IMR-90 (cell line): ENCODE results near the gene CES1. TPM values are rescaled to one million over a fixed set of nuclear protein-coding genes. Genes with fewer than 3 reads are reported as not detected.

Source experiments
- ATAC-seq: fragments of 200-7000 bp; cut with Tn5 transposase; 2 replicates; pipeline ENCODE4 v1.9.1; 2020; ENCODE audit warnings: low read depth, mild to moderate bottlenecking, moderate library complexity
- BruUV-seq: library from RNA; stranded (reverse); fragments of 400-500 nt; replicated peaks from 2 replicates; lab custom pipeline; 2021; lab: Mats Ljungman, UMichigan
- CTCF ChIA-PET: fragments of 300-600 bp; formaldehyde crosslinking; extraction: SDS; loops from one replicate; lab custom pipeline; 2021; ENCODE audit warnings: antibody characterized with exemption; lab: Yijun Ruan, JAX
- POLR2A ChIA-PET: fragments of 300-600 bp; sonication (Branson Sonifier 250); formaldehyde crosslinking; loops from one replicate; lab custom pipeline; 2022; ENCODE audit warnings: antibody characterized with exemption; ENCODE audit not compliant: unreplicated experiment; lab: Charles Lee
- DNase-seq: peaks from one replicate; pipeline ENCODE4 v3.0.0; 2013
- H2AFZ ChIP-seq: replicated peaks from 2 replicates; pipeline ENCODE3; 2013; ENCODE audit warnings: low read length, mild to moderate bottlenecking; ENCODE audit not compliant: poor library complexity
- H2AK5ac ChIP-seq: 2 replicates; pipeline ENCODE4 v1.6.1; 2013; ENCODE audit warnings: low read depth, low read length, inconsistent platforms
- H2AK9ac ChIP-seq: replicated peaks from 2 replicates; pipeline ENCODE3; 2013; ENCODE audit warnings: mild to moderate bottlenecking, low read depth, low read length, moderate library complexity; ENCODE audit not compliant: poor library complexity
- H2BK120ac ChIP-seq: 2 replicates; pipeline ENCODE4 v1.6.1; 2013; ENCODE audit warnings: low read depth, low read length, inconsistent platforms
- H2BK15ac ChIP-seq: 3 replicates; pipeline ENCODE4 v1.6.1; 2013; ENCODE audit warnings: low read depth, low read length, inconsistent platforms
- H2BK20ac ChIP-seq: 2 replicates; pipeline ENCODE4 v1.6.1; 2013; ENCODE audit warnings: low read depth, mild to moderate bottlenecking, inconsistent platforms, low read length, moderate library complexity
- H2BK5ac ChIP-seq: 2 replicates; pipeline ENCODE4 v1.6.1; 2013; ENCODE audit warnings: mild to moderate bottlenecking, low read depth, low read length, inconsistent platforms; ENCODE audit not compliant: poor library complexity, severe bottlenecking
- H3K14ac ChIP-seq: replicated peaks from 2 replicates; pipeline ENCODE4 v1.6.1; 2013; ENCODE audit warnings: low read depth, low read length, inconsistent platforms
- H3K18ac ChIP-seq: 2 replicates; pipeline ENCODE4 v1.6.1; 2013; ENCODE audit warnings: low read depth, low read length, control low read depth
- H3K23ac ChIP-seq: 2 replicates; pipeline ENCODE4 v1.6.1; 2013; ENCODE audit warnings: low read depth, low read length, inconsistent platforms
- H3K27ac ChIP-seq: 2 replicates; pipeline ENCODE4 v1.5.1; 2013; ENCODE audit warnings: mild to moderate bottlenecking, control low read depth, low read length; ENCODE audit not compliant: insufficient read depth
- H3K27me3 ChIP-seq: 2 replicates; pipeline ENCODE4 v1.6.1; 2013; ENCODE audit warnings: low read length; ENCODE audit not compliant: control insufficient read depth, insufficient read depth
- H3K36me3 ChIP-seq: 2 replicates; pipeline ENCODE4 v1.6.1; 2013; ENCODE audit warnings: low read length, mixed read lengths; ENCODE audit not compliant: control insufficient read depth, insufficient read depth
- H3K4ac ChIP-seq: 2 replicates; pipeline ENCODE4 v1.6.1; 2013; ENCODE audit warnings: low read depth, low read length, inconsistent platforms
- H3K4me1 ChIP-seq: 2 replicates; pipeline ENCODE4 v1.6.1; 2013; ENCODE audit warnings: low read length, mixed read lengths; ENCODE audit not compliant: control insufficient read depth, insufficient read depth
- H3K4me2 ChIP-seq: 2 replicates; pipeline ENCODE4 v1.6.1; 2013; ENCODE audit warnings: low read depth, mild to moderate bottlenecking, control low read depth, low read length, moderate library complexity
- H3K4me3 ChIP-seq: 2 replicates; pipeline ENCODE4 v1.5.1; 2013; ENCODE audit warnings: low read depth, mild to moderate bottlenecking, control low read depth, low read length, moderate library complexity; ENCODE audit not compliant: insufficient read depth
- H3K56ac ChIP-seq: 2 replicates; pipeline ENCODE4 v1.6.1; 2013; ENCODE audit warnings: low read length, inconsistent platforms; ENCODE audit not compliant: insufficient read depth; ENCODE audit errors: extremely low read depth
- H3K79me1 ChIP-seq, 2 experiments: 2 replicates each; pipeline ENCODE4 v1.6.1; 2013; ENCODE audit warnings: low read length in 2 of 2, inconsistent platforms in 1 of 2, low read depth in 1 of 2
- H3K9ac ChIP-seq: 2 replicates; pipeline ENCODE4 v1.6.1; 2013; ENCODE audit warnings: low read depth, low read length, control low read depth
- H3K9me1 ChIP-seq: 2 replicates; pipeline ENCODE4 v1.6.1; 2013; ENCODE audit warnings: low read length, inconsistent platforms; ENCODE audit not compliant: insufficient read depth
- H3K9me3 ChIP-seq: 2 replicates; pipeline ENCODE4 v1.6.1; 2013; ENCODE audit warnings: low read length; ENCODE audit not compliant: control insufficient read depth, insufficient read depth
- H4K20me1 ChIP-seq: 2 replicates; pipeline ENCODE4 v1.6.1; 2013; ENCODE audit warnings: low read length, inconsistent platforms; ENCODE audit not compliant: insufficient read depth
- H4K5ac ChIP-seq: 2 replicates; pipeline ENCODE4 v1.6.1; 2013; ENCODE audit warnings: mild to moderate bottlenecking, low read depth, low read length, control low read depth
- H4K8ac ChIP-seq, 2 experiments: 2 replicates each; pipeline ENCODE4 v1.6.1; 2013; ENCODE audit warnings: low read depth in 2 of 2, low read length in 2 of 2, control low read depth in 1 of 2, inconsistent platforms in 1 of 2
- H4K91ac ChIP-seq: 2 replicates; pipeline ENCODE4 v1.6.1; 2013; ENCODE audit warnings: low read depth, low read length, inconsistent platforms; ENCODE audit not compliant: insufficient read depth
- SMC3 ChIP-seq: fragments of 150-350 bp; IDR thresholded peaks from 2 replicates; pipeline ENCODE4 v1.6.1; 2016; ENCODE audit warnings: low read depth, mild to moderate bottlenecking, antibody characterized with exemption, low read length, moderate library complexity
- WGBS, 2 experiments: methylation state at CpG; one replicate each; pipeline versions ENCODE4 v1.1.5 to v1.1.7; 2013; ENCODE audit warnings: missing lambda C conversion rate in 2 of 2; ENCODE audit not compliant: insufficient read length in 1 of 2; ENCODE audit errors: extremely low coverage in 2 of 2; 5-methylcytosine and 5-hydroxymethylcytosine counted together
- dilution Hi-C: fragments of 300-500 bp; cut with HindIII; formaldehyde crosslinking; loops from one replicate; pipeline ENCODE4 v1.14.3; 2018; ENCODE audit warnings: low sequenced_read_pairs; ENCODE audit not compliant: unreplicated experiment
- in situ Hi-C: fragments of 300-500 bp; cut with MboI; formaldehyde crosslinking; loops from 3 replicates; pipeline ENCODE4 v1.14.3; 2019; ENCODE audit warnings: low sequenced_read_pairs, inconsistent platforms, mixed read lengths
- intact Hi-C: fragments of 100-400 bp; cut with micrococcal nuclease; formaldehyde crosslinking; loops from 2 replicates; pipeline ENCODE4 v1.10.0; 2022
- polyA plus RNA-seq, 3 experiments: library from polyadenylated mRNA; depleted of rRNA; stranded (reverse); fragments of >200 nt; gene quantifications; 2 replicates each; pipeline ENCODE4 v1.2.3, GENCODE V29; 2012; ENCODE audit warnings: low replicate concordance in 1 of 3
- total RNA-seq: library from RNA; depleted of rRNA; stranded (reverse); fragments of >200 nt; gene quantifications from 2 replicates; pipeline ENCODE4 v1.2.3, GENCODE V29; 2012

The CES1 gene
- total and polyA plus RNA-seq, 2 of the 4 experiments (the other 2 are of a cell fraction), result 0.03 TPM; not detected in 1

- CTCF ChIA-PET, result no interaction called here
- no peak overlapping the region for H2AFZ ChIP-seq
These were observed 11.7 kb downstream of the CES1 start for GRCh38 chr16:55821210-55821609.

More at GRCh38 chr16:55821210-55821609, 11.7 kb downstream of the CES1 start:
- Histone ChIP-seq H3K4me1 (no peaks in the 10 kb centered on the region), H4K91ac (no peak overlapping the region), H3K27ac (no peak overlapping the region), H2BK15ac (no peak overlapping the region), H3K9me3 (no peaks in the 10 kb centered on the region), H3K18ac (no peak overlapping the region), H4K8ac (no peak overlapping the region), H3K9me1 (no peaks in the 10 kb centered on the region), H2AK9ac (no peak overlapping the region), H4K5ac (no peak overlapping the region), H2BK20ac (no peak overlapping the region), H3K9ac (no peak overlapping the region), H3K79me1 (no peaks in the 10 kb centered on the region), H2BK120ac (no peak overlapping the region), H3K27me3 (no peaks in the 10 kb centered on the region), H3K23ac (no peak overlapping the region), H3K36me3 (no peaks in the 10 kb centered on the region), H3K56ac (no peak overlapping the region), H3K4ac (no peak overlapping the region), H2AK5ac (no peak overlapping the region), H2BK5ac (no peak overlapping the region), H3K4me3 (no peak overlapping the region), H3K4me2 (no peak overlapping the region), H3K14ac (no peak overlapping the region), H4K20me1 (no peaks in the 10 kb centered on the region)
- intact Hi-C loops (no loop called here), dilution Hi-C loops (no loop called here), in situ Hi-C loops (no loop called here)
- DNase-seq, result no peak
- BruUV-seq, result no TSS peak
- POLR2A ChIA-PET, result no interaction called here
- no peak for ATAC-seq
- WGBS, 2 experiments, result no CpG with 5 or more reads among the region's 4 CpGs
- TF ChIP-seq SMC3, result no peak
